Stimulated activated CD4-positive, alpha-beta T cell treated with anti-CD3 and anti-CD28 coated beads, Interleukin-15, amount 100 ng/mL, for 48 hours (primary cell): Measurements from ENCODE around the gene TAGLN2.
A peak's percentile ranks its signal among the peaks of the same experiment; 100 is the strongest.

Experiments
- DNase-seq, 2 donors: peaks; one replicate each; pipeline ENCODE4 v3.0.0-alpha.2; 2020; ENCODE audit warnings: low read depth in 2 of 2

Gene TAGLN2

GRCh38 chr1:159873530-159874143 is 51.7 kb downstream of the TAGLN2 start:
- no peak for DNase-seq

GRCh38 chr1:159872891-159873290 is 52.4 kb downstream of the TAGLN2 start:
- DNase-seq, result no peak

- DNase-seq, result no peak
These were observed 54.6 kb downstream of the TAGLN2 start for GRCh38 chr1:159870704-159871103.

- DNase-seq, result no peak
These were observed 55.7 kb downstream of the TAGLN2 start for GRCh38 chr1:159869607-159870006.

- peak in 1 of 2 donors; percentile 3 for DNase-seq
These were observed 56.1 kb downstream of the TAGLN2 start for GRCh38 chr1:159869173-159869572.

- no peak for DNase-seq
These were observed 56.5 kb downstream of the TAGLN2 start for GRCh38 chr1:159868766-159869165.
